GM18873 (cell line): ENCODE results near the gene COL19A1.

Experiments used
- ATAC-seq: cut with Tn5 transposase; IDR thresholded peaks from one replicate; pipeline ENCODE4 v1.9.1; 2021; ENCODE audit warnings: mild to moderate bottlenecking, moderate library complexity, moderate number of reproducible peaks; ENCODE audit not compliant: unreplicated experiment, low FRiP score

COL19A1 gene

DNA sequence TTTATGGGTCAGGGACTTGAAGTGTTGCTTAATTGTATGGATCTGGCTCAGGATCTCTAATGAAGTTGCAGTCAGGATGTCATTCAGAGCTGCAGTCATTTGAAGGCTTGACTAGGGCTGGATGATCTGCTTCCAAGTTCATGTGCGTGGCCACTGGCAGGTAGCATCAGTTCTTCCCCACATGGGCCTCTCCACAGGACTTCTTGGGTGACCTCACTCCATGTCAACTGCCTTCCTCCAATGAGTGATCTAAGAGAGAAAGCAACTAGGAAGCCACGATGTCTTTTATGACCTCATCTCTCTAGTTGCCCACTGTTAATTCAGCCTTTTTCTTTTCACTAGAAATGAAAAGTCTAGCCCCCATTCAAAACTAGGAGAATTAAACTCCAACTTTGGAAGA, 332.4 kb downstream of the COL19A1 start:
- no peak for ATAC-seq

DNA sequence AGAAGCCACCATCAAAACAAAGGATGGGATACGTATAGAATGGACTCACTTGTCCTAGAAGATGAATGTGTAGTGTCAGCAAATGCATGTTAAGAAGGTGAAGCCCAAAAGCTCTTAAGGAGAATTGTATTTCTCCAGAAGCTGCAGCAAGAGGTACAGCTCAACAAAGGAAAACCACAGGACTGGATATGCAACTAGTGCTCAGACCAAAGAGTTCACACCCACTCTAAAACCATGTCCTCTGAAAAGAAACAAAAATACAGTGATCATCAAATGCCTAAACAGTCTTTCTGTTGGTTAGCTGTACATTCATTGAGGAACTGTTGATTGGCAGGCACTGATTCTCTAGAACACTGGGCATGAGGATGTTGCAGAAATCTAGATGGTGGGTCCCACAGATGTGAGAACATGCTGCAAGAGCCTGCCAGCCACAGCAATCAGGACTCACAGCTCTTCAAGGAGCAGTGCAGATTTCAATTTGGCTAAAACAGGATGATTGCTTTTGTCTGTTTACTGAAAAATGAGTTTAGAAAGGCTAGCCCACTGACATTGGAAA, 342.0 kb downstream of the COL19A1 start:
- no peak for ATAC-seq

DNA sequence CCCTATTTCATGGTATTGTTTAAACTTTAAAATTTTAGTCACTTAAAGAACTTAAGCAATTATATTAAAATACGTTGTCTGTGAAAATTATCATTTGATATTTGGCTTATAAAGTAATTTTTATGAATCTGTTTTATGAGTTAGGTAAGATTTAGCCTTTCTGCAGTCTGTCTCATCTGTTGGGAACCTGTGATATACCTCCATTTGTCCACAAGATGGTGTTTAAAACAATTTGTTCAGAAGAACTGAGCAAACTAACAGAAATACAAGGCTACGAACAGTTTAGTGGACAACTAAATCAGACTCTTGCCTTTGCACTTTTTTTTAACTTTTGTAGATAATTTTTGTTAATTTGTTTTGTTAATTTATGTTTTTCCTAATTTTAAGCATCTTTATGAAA, 344.1 kb downstream of the COL19A1 start:
- ATAC-seq: no peak

DNA sequence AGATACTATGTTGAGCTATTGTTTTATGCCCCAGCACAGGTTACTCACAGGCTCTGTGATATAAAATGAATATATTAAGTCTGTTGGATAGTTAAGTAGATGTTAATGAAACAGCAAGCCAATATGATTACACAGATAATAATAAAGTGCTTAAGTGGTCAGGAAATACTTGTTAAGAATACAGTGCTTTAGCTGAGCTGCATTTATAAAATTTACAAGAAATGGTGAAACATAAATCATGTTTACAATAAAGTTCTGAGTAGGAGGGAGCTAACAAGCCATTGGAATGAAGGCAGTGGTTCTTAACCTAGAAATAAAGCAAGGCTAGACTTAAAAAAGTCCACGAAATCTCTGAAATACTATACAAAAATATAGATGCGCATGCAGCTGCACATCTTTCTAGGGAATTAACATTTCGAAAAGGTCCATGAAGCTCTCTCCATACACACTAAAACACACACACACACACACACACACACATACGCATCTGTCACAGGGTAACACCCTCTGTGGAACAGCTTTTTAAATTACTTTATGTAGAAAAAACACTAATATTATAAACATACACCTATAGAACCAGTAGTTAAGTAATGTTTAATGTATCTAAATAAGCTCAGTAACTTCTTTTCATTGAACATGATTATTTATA, 349.2 kb downstream of the COL19A1 start:
- no peak for ATAC-seq

DNA sequence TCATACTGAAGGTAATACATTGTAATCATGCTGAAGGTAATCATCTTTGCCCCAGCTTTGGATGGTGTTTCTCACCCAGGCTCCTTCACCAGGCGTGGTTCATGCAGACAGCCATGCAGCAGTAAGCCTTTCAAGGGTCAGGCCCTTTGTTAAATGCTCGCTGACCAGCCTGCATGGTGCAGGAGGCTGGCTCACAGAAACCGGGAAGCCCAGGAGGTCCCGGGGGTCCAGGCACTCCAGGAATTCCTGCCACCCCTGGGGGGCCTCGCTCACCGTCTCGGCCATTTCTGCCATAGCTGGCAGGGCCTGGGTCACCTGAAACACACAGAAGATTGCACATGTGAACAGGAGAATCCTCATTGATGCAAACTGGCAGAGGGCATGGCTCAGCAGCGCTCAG, 350.4 kb downstream of the COL19A1 start:
- ATAC-seq: no peak

DNA sequence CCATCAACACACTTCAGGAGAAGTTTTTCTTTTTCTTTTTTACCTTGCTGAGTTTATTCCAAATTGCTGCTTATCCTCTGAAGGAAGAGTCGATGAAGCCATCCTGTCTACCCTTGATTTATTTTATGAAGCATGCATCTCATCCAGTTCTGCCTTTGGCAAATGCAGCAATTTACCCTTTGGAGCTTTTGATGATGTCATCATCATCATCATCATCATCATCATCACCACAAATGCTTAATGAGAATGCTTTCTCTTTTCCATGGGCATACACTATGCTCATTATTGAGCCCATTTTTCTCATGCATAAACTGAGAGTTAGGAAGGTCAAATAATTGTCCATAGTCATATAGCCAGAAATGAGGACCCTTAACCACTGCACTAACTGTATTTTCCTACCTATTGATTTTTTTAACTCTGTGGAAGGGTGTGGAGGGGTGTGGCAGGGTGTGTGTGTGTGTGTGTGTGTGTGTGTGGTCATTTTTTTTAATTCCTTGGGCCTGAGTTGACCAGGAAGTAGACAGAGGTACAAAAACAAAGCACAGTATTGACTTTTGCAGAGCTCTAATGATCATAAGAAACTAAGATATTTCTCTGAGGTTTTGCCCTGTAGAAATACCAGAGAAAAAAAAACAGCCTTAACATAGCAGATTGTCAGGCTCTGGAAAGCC, 353.7 kb downstream of the COL19A1 start:
- no peak for ATAC-seq

DNA sequence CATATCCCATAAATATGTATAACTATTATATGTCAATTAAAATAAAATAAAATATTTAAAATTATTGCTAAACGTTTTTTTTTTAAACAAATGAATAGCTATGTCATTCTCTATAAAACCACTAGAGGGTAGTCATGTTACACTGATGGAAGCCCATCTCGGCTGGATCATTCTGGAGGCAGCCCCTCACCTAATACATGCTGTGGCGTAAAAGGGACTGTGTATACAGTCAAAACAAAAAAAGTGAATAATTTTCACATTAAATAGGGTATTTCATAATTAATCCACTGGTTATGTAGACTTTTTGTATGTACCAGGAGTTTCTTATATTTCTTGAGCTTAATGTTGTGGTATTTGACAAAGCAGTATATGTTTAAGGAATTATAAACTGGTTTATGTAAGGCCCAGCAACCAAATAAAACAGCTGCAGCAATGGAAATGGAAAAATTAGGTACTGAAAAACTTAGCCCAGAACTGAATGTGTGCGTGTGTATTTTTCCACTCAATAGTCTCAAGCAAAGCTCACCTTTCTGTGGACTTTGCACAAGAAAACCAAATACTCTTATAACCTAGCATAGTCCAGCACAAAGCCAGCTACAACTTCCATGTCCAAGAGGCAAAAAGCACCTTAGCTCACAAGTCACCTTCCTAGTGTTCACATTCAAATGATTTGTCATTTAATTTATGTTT, 354.8 kb downstream of the COL19A1 start:
- ATAC-seq: no peak

DNA sequence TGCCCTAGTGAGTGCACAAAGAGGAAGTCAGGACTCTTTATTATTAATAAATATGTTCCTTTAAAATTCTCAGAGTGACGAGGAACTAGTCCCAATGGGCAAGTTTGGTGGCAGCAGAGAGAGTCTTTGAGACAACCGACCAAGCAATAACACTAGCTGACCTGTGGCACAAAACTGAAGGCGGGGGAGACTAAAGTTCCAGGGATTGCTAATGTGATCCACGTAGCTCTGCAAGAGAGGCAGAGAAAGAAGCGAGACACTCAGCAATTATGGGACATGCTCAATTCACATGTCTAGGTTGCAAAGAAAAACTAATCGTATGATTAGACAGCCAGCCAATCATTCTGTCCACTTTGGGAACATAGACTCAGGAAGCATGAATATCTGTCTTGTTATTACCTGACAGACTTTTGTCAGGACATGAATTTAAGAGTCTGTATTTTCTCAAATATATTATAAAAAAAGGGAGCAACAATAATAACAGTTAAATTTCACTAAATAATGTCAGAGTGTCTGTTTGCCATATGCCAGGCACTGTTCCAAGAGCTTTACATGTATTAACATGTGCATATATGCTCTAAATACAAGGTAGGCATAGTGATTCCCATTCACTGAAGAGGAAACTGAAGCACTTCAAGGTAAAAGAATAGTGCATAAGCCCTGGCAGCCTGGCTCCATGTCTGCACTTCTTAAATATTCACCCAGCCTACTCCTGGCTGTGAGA, 355.5 kb downstream of the COL19A1 start:
- no peak for ATAC-seq

DNA sequence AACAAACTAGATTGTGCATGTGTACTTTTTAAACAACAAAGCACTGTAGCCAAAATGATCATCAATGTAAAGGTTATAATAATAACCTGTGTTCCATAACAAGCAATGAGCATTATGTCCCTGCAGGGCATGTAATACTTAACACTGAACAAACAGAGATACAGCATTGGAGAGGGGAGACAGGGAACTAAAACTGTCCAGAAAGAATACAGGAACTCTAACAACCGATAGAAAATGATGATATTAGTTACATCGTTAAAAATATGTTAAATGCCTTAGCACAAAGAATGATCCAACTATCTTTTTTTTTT, 356.0 kb downstream of the COL19A1 start:
- ATAC-seq: no peak

DNA sequence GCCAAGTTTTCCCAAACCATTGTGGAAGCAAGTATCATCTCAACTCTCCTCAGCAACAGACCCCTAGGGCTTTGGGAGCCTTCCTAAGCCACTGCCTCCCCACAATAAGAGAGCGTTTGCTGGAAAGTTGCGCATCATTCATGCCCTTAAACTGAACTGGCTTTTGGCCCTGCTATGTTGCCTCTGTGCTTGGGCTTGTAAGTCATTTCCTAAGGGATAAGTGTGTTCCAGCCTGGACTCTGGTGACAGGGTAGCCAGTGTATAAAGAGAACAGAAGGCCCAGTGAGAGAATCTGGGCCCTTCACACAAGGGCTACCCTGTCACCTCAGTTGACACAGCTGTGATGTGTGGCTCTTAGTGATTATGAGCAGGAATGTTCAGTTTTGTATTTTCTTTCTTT, 358.7 kb downstream of the COL19A1 start:
- ATAC-seq: no peak

DNA sequence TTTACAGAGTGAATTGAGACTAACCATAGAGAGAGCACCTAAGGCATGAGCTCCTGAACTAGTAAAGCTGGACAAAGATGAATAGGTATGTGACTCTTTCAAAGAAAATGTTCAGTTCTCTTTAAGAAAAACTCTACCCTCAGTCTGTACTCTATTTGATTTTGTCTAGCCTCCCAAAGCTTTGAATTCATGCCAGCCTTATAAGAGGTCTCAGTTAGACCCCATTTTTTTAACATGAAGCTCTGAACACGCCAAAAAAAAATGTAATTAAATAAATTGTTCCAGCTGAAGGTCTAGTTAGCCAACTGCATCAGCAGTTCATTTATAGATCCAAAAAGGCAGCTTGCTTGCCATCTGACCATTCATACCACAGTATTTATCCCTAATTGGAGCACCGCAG, 365.0 kb downstream of the COL19A1 start:
- ATAC-seq: no peak

DNA sequence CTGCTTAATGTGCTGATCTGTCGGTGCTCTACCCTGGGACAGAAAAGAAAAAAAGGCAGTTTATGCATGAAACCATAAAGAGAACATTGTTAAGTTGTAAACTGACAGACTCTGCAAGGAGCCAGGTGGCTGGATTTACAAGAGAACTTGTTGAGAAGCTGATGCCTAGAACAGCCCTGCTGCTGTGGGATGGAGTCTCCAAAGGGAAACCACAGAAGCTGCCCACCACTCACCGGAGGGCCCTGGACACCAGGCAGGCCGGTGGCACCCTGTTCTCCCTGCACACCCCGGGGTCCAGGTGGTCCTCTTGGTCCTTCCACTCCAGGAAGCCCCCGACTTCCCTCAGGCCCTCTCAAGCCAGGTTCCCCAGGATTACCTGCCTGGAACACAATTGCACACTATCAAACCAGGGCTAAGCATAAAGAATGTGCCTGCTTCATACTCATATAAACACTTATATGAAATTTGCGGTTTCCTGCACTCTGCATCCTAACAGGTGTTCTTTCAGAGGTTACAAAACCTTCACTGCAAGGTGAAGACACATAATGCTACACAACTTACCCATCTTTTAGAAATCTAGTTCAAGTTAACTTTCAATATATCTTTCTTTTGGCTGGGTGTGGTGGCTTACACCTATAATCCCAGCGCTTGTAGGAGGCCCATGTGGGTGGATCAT, 368.3 kb downstream of the COL19A1 start:
- no peak for ATAC-seq

DNA sequence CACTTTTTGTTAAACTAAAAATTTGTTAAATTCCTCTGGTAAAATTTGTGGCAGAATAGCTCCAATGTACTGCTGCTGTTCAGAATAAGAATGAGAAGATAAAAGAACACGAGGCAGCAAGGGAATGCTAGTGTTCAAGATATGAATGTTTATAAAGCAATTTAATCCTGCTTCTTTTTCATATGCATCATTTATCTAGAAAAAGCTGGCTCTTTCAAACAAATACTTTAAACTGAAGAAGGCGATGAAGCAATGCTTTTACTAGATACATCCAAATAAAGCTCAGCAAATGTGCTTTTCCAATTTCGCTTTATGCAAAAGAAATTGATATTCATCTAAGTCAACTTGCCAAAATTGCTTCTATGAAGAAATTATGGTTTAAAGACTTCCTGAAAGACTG, 370.0 kb downstream of the COL19A1 start:
- ATAC-seq: no peak

DNA sequence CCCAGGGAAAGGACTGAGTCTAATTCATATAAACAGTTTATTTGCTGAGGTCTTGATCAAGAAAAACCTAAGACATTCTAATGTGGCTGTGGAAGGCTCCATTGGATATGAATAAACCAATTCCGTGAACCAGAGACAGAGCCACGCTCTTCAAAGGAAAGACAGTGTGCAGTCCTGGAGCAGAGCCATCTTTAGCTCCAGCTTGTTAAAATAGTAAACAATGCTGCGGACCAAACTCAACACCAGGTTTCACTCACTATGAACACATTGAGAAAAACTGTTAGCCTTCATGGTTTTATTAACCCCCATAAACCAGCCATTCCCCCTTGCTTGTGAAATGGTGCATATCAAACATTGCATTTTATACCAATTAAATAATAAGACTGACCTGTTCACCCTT, 374.7 kb downstream of the COL19A1 start:
- ATAC-seq: no peak

DNA sequence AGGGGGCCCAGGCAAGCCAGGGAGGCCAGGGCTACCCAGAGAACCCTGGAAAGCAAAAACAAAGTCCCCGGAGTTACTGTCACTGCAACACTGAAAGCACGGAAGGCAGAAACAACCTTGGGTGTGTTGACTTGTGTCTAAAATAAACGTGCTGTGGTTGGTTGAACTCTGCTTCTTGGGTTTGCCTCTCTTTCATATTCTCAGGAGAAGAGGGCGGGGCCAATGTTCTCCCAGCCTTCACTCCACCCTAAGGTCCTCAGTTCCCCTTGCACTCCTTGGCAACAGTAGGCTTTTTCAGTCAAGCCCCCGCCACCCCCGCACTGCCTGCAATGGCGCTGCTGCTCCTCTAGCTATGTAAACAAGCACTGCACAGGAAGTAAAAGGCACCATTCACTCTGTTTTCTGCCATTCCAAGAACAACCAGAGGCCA, 375.6 kb downstream of the COL19A1 start:
- ATAC-seq: no peak

DNA sequence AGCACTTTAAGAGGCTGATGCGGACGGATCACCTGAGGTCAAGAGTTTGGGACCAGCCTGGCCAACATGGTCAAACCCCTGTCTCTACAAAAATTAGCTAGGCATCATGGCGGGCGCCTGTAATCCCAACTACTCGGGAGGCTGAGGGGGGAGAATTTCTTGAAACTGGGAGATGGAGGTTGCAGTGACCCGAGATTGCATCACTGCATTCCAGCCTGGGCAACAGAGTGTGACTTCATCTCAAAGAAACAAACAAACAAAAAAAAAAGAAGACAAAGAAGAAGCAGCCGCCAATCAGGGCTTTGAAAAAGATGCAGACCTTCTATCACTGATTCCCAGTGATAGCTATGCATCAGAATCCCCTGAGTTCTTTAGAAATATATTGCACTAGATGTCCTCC, 379.8 kb downstream of the COL19A1 start:
- no peak for ATAC-seq

DNA sequence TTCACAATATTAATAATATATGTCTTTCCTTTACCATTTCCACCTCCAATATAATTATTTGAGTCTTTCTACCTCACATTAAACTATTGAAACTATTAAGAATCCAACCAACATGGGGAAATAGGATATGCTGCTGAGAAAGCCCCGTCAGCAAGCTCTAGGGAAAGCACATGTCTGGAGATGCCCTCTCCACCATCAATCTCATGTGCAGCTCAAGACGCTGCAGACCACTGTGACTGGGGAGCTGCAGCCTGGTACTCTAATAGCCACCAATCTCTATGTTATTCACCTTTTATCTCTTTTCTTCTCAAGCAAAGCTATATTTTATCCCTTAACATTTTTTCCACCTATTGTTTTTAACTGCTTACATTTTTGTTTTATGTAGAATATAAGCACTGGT, 386.2 kb downstream of the COL19A1 start:
- no peak for ATAC-seq

DNA sequence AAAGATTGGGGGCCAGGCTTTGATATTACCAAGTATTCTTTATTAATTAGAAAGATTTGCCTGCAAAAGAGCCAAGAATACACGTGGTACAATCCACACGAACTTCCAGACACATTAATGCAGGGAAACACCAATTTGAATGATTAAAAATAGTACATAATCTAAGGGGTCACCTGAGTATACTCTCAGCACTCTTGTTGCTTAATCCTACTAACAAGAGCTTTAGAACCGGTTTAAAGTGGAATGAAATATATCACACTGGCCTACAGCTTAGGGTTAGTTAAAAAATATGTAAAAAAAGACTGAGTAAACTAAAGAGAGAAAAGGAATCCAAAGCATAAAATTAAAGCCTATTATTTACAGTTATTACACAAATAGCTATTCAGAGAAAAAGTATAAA, 387.6 kb downstream of the COL19A1 start:
- no peak for ATAC-seq

DNA sequence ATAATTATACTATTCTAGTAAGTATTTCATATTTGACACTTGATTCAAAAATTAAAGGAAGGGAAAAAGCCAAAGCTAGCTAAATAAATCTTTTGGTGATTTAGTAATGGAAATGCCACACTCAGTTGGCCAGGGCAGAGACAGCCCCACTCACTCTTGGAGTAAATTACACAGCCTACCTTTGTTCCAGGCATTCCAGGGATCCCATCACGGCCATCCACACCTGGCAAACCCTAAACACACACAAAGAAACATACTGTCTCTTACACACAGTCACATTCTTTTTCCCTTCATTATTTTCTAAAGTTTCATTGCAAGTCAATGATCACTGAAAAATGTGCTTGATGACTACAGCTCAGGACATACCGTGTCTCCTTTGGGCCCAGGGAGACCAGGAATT, 388.4 kb downstream of the COL19A1 start:
- no peak for ATAC-seq

DNA sequence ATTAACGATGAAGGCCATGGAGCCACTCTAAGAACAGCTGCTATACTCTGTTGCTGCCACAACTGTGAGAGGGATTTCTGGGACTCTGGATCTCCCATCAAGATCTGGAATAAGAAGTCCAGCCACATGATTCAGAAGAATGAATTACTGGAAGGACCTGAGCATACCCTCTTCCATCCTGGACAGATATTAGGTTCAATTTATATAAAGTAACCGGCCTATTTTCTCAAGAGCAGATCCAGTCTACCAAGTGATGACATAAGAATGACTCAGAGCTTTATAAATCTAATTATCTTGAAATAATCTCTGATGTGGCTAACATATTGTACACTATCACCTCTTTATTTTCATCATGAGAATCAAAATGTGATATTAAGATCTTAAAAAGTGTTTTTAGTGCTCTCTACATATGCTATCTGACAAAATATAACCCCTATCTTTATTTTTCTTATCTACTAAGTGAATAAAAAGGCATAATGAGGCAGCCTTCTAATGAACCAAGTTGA, 391.5 kb downstream of the COL19A1 start:
- ATAC-seq: no peak
